ENCODE results near the gene ZFYVE1. TPM values are rescaled to one million over a fixed set of nuclear protein-coding genes. Genes with fewer than 3 reads are reported as not detected.

ZFYVE1 gene
- total and polyA plus RNA-seq, 2 of the 13 experiments (the other 11 are each of a cell fraction or from before 2014, with no cell fraction given): 2.6 to 5.3 TPM

DNA sequence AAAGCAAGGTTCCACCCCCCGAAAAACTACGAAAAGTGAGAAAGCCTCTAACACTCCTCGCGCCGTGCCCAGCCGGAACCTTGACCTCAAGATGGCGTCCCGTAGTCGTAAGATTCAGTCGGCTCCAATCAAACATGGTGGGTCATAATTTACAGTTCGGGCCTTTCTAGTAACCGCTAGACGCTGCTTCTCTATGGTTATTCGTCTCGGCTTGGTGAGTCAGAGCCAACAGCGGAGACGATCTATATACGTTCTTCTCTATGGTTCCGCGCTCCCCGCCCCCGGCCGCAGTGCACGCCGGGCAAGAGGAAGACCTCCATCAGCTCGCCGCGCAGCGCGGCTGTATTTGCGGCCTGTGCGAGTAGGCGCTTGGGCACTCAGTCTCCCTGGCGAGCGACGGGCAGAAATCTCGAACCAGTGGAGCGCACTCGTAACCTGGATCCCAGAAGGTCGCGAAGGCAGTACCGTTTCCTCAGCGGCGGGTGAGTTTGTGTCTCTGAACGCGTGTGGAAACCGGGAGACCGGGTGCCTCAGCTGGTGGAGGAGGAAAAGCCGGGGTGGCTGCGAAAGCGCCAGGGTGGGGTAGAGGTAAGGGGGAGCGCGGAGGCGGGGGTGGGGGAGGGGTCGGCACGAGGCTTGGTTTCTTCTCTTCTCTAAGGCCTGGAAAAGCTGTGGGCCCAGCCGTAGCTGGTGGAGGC is 31.5 kb upstream of the ZFYVE1 start, which contains the start of gene RBM25 (continued):
- TF ChIP-seq, protein P1, sequence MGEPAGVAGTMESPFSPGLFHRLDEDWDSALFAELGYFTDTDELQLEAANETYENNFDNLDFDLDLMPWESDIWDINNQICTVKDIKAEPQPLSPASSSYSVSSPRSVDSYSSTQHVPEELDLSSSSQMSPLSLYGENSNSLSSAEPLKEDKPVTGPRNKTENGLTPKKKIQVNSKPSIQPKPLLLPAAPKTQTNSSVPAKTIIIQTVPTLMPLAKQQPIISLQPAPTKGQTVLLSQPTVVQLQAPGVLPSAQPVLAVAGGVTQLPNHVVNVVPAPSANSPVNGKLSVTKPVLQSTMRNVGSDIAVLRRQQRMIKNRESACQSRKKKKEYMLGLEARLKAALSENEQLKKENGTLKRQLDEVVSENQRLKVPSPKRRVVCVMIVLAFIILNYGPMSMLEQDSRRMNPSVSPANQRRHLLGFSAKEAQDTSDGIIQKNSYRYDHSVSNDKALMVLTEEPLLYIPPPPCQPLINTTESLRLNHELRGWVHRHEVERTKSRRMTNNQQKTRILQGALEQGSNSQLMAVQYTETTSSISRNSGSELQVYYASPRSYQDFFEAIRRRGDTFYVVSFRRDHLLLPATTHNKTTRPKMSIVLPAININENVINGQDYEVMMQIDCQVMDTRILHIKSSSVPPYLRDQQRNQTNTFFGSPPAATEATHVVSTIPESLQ (CRISPR knock-in tag; conservative IDR thresholded peaks at IDR 0.05): no peak
- TF ChIP-seq NAIF1 (CRISPR knock-in tag; IDR thresholded peaks at IDR 0.05; ENCODE audit: borderline replicate concordance) (peak; percentile 60; the same call in 1 of the 2 replicates), SKIL (CRISPR knock-in tag; IDR thresholded peaks at IDR 0.05; ENCODE audit: borderline replicate concordance) (0 out of 2 replicates have a peak, but pooled peaks have one; percentile 27), RARG (CRISPR knock-in tag; IDR thresholded peaks at IDR 0.05; ENCODE audit: low read depth) (no peak), TSC22D2 (CRISPR knock-in tag; IDR thresholded peaks at IDR 0.05; ENCODE audit: borderline replicate concordance) (0 out of 2 replicates have a peak, but pooled peaks have one; percentile 39), TRIM24 (CRISPR knock-in tag; IDR thresholded peaks at IDR 0.05) (no peak), ZNF510 (CRISPR knock-in tag; IDR thresholded peaks at IDR 0.05; ENCODE audit: low read depth) (no peak), TCF7 (IDR thresholded peaks at IDR 0.05; ENCODE audit: low read depth) (no peak), ZNF777 (CRISPR knock-in tag; IDR thresholded peaks at IDR 0.05) (no peak), ZNF24 (IDR thresholded peaks at IDR 0.05) (no peak), ZNF713 (CRISPR knock-in tag; IDR thresholded peaks at IDR 0.05) (no peak), ZNF317 (CRISPR knock-in tag; IDR thresholded peaks at IDR 0.05) (peak; percentile 42; the same call in 1 of the 2 replicates), ZNF256 (CRISPR knock-in tag; conservative IDR thresholded peaks at IDR 0.05) (no peak), MIER3 (CRISPR knock-in tag; IDR thresholded peaks at IDR 0.05; ENCODE audit: borderline replicate concordance) (peak; percentile 75; the same call in 1 of the 2 replicates), GATAD1 (CRISPR knock-in tag; IDR thresholded peaks at IDR 0.05) (peak; percentile 87), MXI1 (IDR thresholded peaks at IDR 0.05; ENCODE audit: borderline replicate concordance, low read depth, low read length) (peak; percentile 79; the same call in 1 of the 3 replicates), ZKSCAN1 (IDR thresholded peaks at IDR 0.05; ENCODE audit: low read length) (peak; percentile 36; the same call in 1 of the 2 replicates), ZKSCAN5 (CRISPR knock-in tag; IDR thresholded peaks at IDR 0.05) (no peak), NKX3-1 (CRISPR knock-in tag; IDR thresholded peaks at IDR 0.05) (no peak)
- TF ChIP-seq, protein P2, sequence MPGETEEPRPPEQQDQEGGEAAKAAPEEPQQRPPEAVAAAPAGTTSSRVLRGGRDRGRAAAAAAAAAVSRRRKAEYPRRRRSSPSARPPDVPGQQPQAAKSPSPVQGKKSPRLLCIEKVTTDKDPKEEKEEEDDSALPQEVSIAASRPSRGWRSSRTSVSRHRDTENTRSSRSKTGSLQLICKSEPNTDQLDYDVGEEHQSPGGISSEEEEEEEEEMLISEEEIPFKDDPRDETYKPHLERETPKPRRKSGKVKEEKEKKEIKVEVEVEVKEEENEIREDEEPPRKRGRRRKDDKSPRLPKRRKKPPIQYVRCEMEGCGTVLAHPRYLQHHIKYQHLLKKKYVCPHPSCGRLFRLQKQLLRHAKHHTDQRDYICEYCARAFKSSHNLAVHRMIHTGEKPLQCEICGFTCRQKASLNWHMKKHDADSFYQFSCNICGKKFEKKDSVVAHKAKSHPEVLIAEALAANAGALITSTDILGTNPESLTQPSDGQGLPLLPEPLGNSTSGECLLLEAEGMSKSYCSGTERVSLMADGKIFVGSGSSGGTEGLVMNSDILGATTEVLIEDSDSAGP (CRISPR knock-in tag; IDR thresholded peaks at IDR 0.05; ENCODE audit: borderline replicate concordance): peak; percentile 74
- TF ChIP-seq, protein P3, sequence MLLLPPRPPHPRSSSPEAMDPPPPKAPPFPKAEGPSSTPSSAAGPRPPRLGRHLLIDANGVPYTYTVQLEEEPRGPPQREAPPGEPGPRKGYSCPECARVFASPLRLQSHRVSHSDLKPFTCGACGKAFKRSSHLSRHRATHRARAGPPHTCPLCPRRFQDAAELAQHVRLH (CRISPR knock-in tag; IDR thresholded peaks at IDR 0.05; ENCODE audit: borderline replicate concordance, low read depth): peak; percentile 69
- TF ChIP-seq, protein P4, sequence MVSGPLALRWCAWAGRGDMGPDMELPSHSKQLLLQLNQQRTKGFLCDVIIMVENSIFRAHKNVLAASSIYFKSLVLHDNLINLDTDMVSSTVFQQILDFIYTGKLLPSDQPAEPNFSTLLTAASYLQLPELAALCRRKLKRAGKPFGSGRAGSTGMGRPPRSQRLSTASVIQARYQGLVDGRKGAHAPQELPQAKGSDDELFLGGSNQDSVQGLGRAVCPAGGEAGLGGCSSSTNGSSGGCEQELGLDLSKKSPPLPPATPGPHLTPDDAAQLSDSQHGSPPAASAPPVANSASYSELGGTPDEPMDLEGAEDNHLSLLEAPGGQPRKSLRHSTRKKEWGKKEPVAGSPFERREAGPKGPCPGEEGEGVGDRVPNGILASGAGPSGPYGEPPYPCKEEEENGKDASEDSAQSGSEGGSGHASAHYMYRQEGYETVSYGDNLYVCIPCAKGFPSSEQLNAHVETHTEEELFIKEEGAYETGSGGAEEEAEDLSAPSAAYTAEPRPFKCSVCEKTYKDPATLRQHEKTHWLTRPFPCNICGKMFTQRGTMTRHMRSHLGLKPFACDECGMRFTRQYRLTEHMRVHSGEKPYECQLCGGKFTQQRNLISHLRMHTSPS (CRISPR knock-in tag; IDR thresholded peaks at IDR 0.05; ENCODE audit: low read depth): no peak

Measured in HepG2 (cell line).